Naive thymus-derived CD4-positive, alpha-beta T cell (primary cell): Measurements from ENCODE around the gene CLSTN2. TPM values are rescaled to one million over a fixed set of nuclear protein-coding genes. Genes with fewer than 3 reads are reported as not detected.
"Not testable (repeated sequence)": the region's sequence is repeated elsewhere in the genome, so short reads cannot be mapped to it uniquely, and the experiment has no call there.

ENCODE experiments used
- ATAC-seq: fragments of 150-1000 bp; cut with Tn5 transposase; 2 replicates; pipeline ENCODE4 v1.10.0; 2021; ENCODE audit warnings: mild to moderate bottlenecking, moderate library complexity
- CTCF ChIA-PET: fragments of 350-600 bp; sonication (Branson Sonifier 250); formaldehyde crosslinking; loops from one replicate; lab custom pipeline; 2021; ENCODE audit warnings: antibody characterized with exemption; lab: Charles Lee
- POLR2A ChIA-PET: fragments of 350-600 bp; sonication (Branson Sonifier 250); formaldehyde crosslinking; loops from one replicate; lab custom pipeline; 2021; ENCODE audit warnings: antibody characterized with exemption, inconsistent platforms; lab: Charles Lee
- DNase-seq, 9 donors: peaks; one replicate each; pipeline versions ENCODE4 v3.0.0 to v3.0.0-alpha.2; 2020 to 2022; ENCODE audit warnings: mixed read lengths in 1 of 9
- H3K27ac ChIP-seq: one replicate; pipeline ENCODE4 v1.7.0; 2013; ENCODE audit warnings: mild to moderate bottlenecking, low read depth, low read length, moderate library complexity
- H3K27me3 ChIP-seq, 2 donors: one replicate each; pipeline ENCODE4 v1.7.0; 2013; ENCODE audit warnings: low read length in 2 of 2, mild to moderate bottlenecking in 2 of 2, moderate library complexity in 2 of 2; ENCODE audit not compliant: control insufficient read depth in 2 of 2, insufficient read depth in 2 of 2
- H3K36me3 ChIP-seq, 3 experiments: 1 replicate in 2 of 3; 2 replicates in 1 of 3; pipeline ENCODE4 v1.7.0; 2013; ENCODE audit warnings: low read length in 3 of 3, mild to moderate bottlenecking in 3 of 3, moderate library complexity in 1 of 3; ENCODE audit not compliant: insufficient read depth in 3 of 3, control insufficient read depth in 2 of 3
- H3K4me1 ChIP-seq, 2 donors: one replicate each; pipeline ENCODE4 v1.7.0; 2013; ENCODE audit warnings: low read length in 2 of 2, mild to moderate bottlenecking in 2 of 2, moderate library complexity in 1 of 2; ENCODE audit not compliant: control insufficient read depth in 2 of 2, insufficient read depth in 2 of 2
- H3K4me3 ChIP-seq: 2 replicates; pipeline ENCODE4 v1.7.0; 2013; ENCODE audit warnings: mild to moderate bottlenecking, low read length
- H3K9me3 ChIP-seq, 3 experiments: 1 replicate in 2 of 3; 2 replicates in 1 of 3; pipeline ENCODE4 v1.7.0; 2013; ENCODE audit warnings: low read length in 3 of 3; ENCODE audit not compliant: control insufficient read depth in 2 of 3
- H3K27ac Mint-ChIP-seq, 9 donors: one replicate each; pipeline ENCODE4 v1.8.0; 2020 to 2022; ENCODE audit warnings: mixed read lengths in 9 of 9, mild to moderate bottlenecking in 8 of 9, moderate library complexity in 5 of 9, inconsistent platforms in 2 of 9
- H3K27me3 Mint-ChIP-seq, 5 donors: one replicate each; pipeline ENCODE4 v1.8.0; 2021 to 2022; ENCODE audit warnings: mixed read lengths in 5 of 5, mild to moderate bottlenecking in 1 of 5
- H3K36me3 Mint-ChIP-seq, 5 donors: one replicate each; pipeline ENCODE4 v1.8.0; 2020 to 2022; ENCODE audit warnings: mixed read lengths in 5 of 5, mild to moderate bottlenecking in 3 of 5, inconsistent platforms in 1 of 5
- H3K4me1 Mint-ChIP-seq, 7 donors: one replicate each; pipeline ENCODE4 v1.8.0; 2020 to 2022; ENCODE audit warnings: mixed read lengths in 7 of 7, mild to moderate bottlenecking in 3 of 7, inconsistent platforms in 1 of 7
- H3K4me3 Mint-ChIP-seq, 10 donors: one replicate each; pipeline ENCODE4 v1.8.0; 2020 to 2022; ENCODE audit warnings: mild to moderate bottlenecking in 10 of 10, mixed read lengths in 10 of 10, moderate library complexity in 6 of 10, inconsistent platforms in 2 of 10
- H3K9me3 Mint-ChIP-seq, 11 donors: one replicate each; pipeline ENCODE4 v1.8.0; 2020 to 2022; ENCODE audit warnings: mixed read lengths in 11 of 11, mild to moderate bottlenecking in 4 of 11, inconsistent platforms in 1 of 11, moderate library complexity in 1 of 11
- intact Hi-C, 2 donors: fragments of 100-400 bp; cut with micrococcal nuclease; formaldehyde crosslinking; loops; one replicate each; pipeline ENCODE4 v1.15.1; 2023
- polyA plus RNA-seq, 2 donors: library from polyadenylated mRNA; unstranded; fragments of 300-500 nt; fragmentation: Illumina TruSeq; gene quantifications; one replicate each; pipeline ENCODE4 v1.2.3, GENCODE V29; 2021
- total RNA-seq, 6 experiments: library from RNA in 5 of 6; stranded (reverse) in 5 of 6; gene quantifications; 1 replicate in 5 of 6; 2 replicates in 1 of 6; pipeline ENCODE4 v1.2.3 and lab custom pipeline; 2021 to 2026

The CLSTN2 gene
- total and polyA plus RNA-seq, 7 experiments from 2014 or later = 0.02 TPM; not detected in 6

DNA sequence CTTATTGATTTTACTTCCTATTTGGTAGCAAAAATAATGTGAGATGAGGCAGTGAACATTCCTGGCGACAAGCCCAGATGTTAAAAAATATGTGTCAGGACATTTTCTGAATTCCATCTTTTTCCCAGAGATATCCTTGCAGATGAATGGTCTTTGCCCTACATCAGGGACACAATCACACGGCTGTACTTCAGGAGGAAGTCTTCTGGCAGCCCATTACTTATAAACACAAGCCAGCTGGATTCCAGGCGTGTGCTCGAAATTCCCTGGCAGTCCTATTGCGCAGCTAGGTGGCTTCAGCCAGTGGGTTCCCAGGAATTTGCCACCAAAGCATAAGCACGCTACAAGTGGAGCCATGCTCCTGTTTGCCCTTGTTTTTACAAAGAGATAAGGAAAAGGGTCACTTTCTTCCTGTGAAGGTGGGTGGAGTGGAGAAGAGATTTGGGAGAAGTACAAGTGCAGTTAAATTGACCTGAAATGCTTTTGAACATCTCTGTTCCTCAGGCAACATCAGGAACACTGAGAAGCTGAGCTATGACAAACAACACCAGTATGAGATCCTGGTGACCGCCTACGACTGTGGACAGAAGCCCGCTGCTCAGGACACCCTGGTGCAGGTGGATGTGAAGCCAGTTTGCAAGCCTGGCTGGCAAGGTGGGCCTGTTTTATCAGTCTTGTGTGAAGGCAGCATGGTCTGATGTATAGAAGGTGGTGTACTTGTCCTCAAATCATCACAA is 485.8 kb downstream of the CLSTN2 start:
- Mint-ChIP-seq H3K4me1 (no peaks in the 10 kb centered on the region), H3K36me3 (no peaks in the 10 kb centered on the region), H3K4me3 (no peak overlapping the region), H3K27me3 (peaks cover 0 to 8% (median 4%) of the 10 kb centered on the region in 5 donors), H3K27ac (no peak overlapping the region), H3K9me3 (peaks cover 0 to 2% (median 0%) of the 10 kb centered on the region in 11 donors)
- ChIA-PET POLR2A (no interaction called here), CTCF (no interaction called here)
- intact Hi-C loops = no loop called here
- Histone ChIP-seq H3K4me3 (no peak overlapping the region), H3K36me3 (no peaks in the 10 kb centered on the region), H3K9me3 (no peaks in the 10 kb centered on the region), H3K27me3 (no peaks in the 10 kb centered on the region), H3K4me1 (no peaks in the 10 kb centered on the region), H3K27ac (no peak overlapping the region)
- ATAC-seq (no peak), DNase-seq (no peak)

DNA sequence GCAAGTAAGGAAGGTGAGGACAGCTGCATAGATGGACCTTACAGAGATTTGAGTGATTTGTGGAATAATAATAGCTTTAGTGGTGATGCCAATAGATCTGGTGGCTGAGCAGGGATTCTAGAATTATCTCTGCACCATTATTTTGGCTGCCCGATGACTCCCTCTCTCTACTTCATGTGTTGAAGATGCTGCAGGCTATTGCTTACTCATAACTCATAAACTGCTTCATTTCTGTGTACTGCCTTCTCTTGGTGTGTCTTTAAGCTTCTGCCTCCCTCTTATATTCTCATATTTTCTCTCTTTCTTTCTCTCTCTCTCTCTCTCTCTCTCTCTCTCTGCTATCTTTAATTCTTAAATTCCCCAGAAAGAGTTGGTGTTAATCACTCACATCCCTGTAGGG is 486.9 kb downstream of the CLSTN2 start:
- DNase-seq (no peak), ATAC-seq (no peak)
- CTCF ChIA-PET = no interaction called here
- POLR2A ChIA-PET = no interaction called here
- Histone ChIP-seq H3K27ac (no peak overlapping the region), H3K36me3 (no peaks in the 10 kb centered on the region), H3K9me3 (no peaks in the 10 kb centered on the region), H3K4me1 (no peaks in the 10 kb centered on the region), H3K4me3 (no peak overlapping the region), H3K27me3 (no peaks in the 10 kb centered on the region)
- Mint-ChIP-seq H3K9me3 (no peaks in the 10 kb centered on the region), H3K27me3 (peaks cover 0 to 8% (median 4%) of the 10 kb centered on the region in 5 donors), H3K27ac (no peak overlapping the region), H3K36me3 (no peaks in the 10 kb centered on the region), H3K4me1 (no peaks in the 10 kb centered on the region), H3K4me3 (no peak overlapping the region)
- intact Hi-C loops = no loop called here

- Mint-ChIP-seq H3K36me3 (no peaks in the 10 kb centered on the region), H3K4me3 (no peak overlapping the region), H3K27ac (no peak overlapping the region), H3K4me1 (no peaks in the 10 kb centered on the region), H3K9me3 (no peaks in the 10 kb centered on the region), H3K27me3 (peaks cover 0 to 8% (median 3%) of the 10 kb centered on the region in 5 donors)
- intact Hi-C loops = no loop called here
- no peak for ATAC-seq
- no peak overlapping the region for H3K27ac ChIP-seq
- no peaks in the 10 kb centered on the region for H3K9me3 ChIP-seq
- H3K27me3 ChIP-seq = no peaks in the 10 kb centered on the region
- ChIA-PET POLR2A (no interaction called here), CTCF (no interaction called here)
- H3K36me3 ChIP-seq = no peaks in the 10 kb centered on the region
- H3K4me1 ChIP-seq = no peaks in the 10 kb centered on the region
- H3K4me3 ChIP-seq = no peak overlapping the region
- no peak for DNase-seq
Measured at GRCh38 chr3:140423146-140423545, 488.2 kb downstream of the CLSTN2 start.

- ATAC-seq, H3K36me3 ChIP-seq, H3K36me3 Mint-ChIP-seq, POLR2A ChIA-PET, DNase-seq, H3K4me1 Mint-ChIP-seq, H3K27me3 ChIP-seq, H3K4me3 ChIP-seq, H3K27ac ChIP-seq, intact Hi-C loops, CTCF ChIA-PET, H3K4me3 Mint-ChIP-seq, H3K4me1 ChIP-seq, H3K9me3 ChIP-seq, H3K27me3 Mint-ChIP-seq, H3K9me3 Mint-ChIP-seq: not testable (repeated sequence)
- peak overlapping the region in 1 of 9 donors; percentile 31 for H3K27ac Mint-ChIP-seq
Measured at GRCh38 chr3:140423574-140423973, 488.6 kb downstream of the CLSTN2 start.

DNA sequence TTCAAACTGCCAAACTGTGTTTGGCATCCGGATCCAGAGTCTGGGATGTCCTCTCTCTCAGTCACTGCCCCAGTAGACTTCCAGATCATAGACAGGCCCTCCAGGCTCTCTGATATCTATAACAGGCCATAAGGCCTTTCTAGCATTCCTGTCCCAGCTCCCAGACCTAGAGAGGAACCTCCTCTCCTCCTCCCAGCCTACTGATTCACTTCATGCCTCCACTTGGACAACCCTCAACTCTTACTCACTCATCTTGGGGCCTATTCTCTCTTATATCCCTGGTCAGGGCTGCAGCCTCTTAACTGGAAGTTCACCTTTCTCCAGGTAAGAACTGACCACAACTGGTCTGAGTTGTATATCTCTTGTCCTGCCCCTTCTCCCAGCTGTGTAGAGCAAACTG is 489.2 kb downstream of the CLSTN2 start:
- Histone ChIP-seq H3K4me3 (no peak overlapping the region), H3K9me3 (no peaks in the 10 kb centered on the region), H3K4me1 (no peaks in the 10 kb centered on the region), H3K36me3 (no peaks in the 10 kb centered on the region), H3K27ac (no peak overlapping the region), H3K27me3 (no peaks in the 10 kb centered on the region)
- intact Hi-C loops = no loop called here
- POLR2A ChIA-PET = no interaction called here
- peaks cover 5 to 10% (median 7%) of the 10 kb centered on the region in 5 donors for H3K27me3 Mint-ChIP-seq
- CTCF ChIA-PET = no interaction called here
- H3K4me3 Mint-ChIP-seq = no peak overlapping the region
- ATAC-seq (no peak), DNase-seq (no peak)
- no peak overlapping the region for H3K27ac Mint-ChIP-seq
- H3K9me3 Mint-ChIP-seq = no peaks in the 10 kb centered on the region
- no peaks in the 10 kb centered on the region for H3K36me3 Mint-ChIP-seq
- no peaks in the 10 kb centered on the region for H3K4me1 Mint-ChIP-seq

- ChIA-PET CTCF (no interaction called here), POLR2A (no interaction called here)
- ATAC-seq (no peak), DNase-seq (no peak)
- Histone ChIP-seq H3K4me1 (no peaks in the 10 kb centered on the region), H3K27ac (no peak overlapping the region), H3K4me3 (no peak overlapping the region), H3K27me3 (no peaks in the 10 kb centered on the region), H3K36me3 (no peaks in the 10 kb centered on the region), H3K9me3 (no peaks in the 10 kb centered on the region)
- Mint-ChIP-seq H3K36me3 (no peaks in the 10 kb centered on the region), H3K4me3 (no peak overlapping the region), H3K27ac (no peak overlapping the region), H3K4me1 (no peaks in the 10 kb centered on the region), H3K9me3 (peaks cover 0 to 2% (median 0%) of the 10 kb centered on the region in 11 donors), H3K27me3 (peaks cover 5 to 13% (median 8%) of the 10 kb centered on the region in 5 donors)
- intact Hi-C loops = no loop called here
Measured at GRCh38 chr3:140424726-140425125, 489.7 kb downstream of the CLSTN2 start.

GRCh38 chr3:140427786-140428185 is 492.8 kb downstream of the CLSTN2 start:
- peaks cover 0 to 3% (median 0%) of the 10 kb centered on the region in 11 donors for H3K9me3 Mint-ChIP-seq
- Histone ChIP-seq H3K27ac (no peak overlapping the region), H3K4me3 (no peak overlapping the region), H3K4me1 (no peaks in the 10 kb centered on the region), H3K36me3 (no peaks in the 10 kb centered on the region), H3K27me3 (no peaks in the 10 kb centered on the region), H3K9me3 (no peaks in the 10 kb centered on the region)
- no peaks in the 10 kb centered on the region for H3K4me1 Mint-ChIP-seq
- ChIA-PET POLR2A (no interaction called here), CTCF (no interaction called here)
- DNase-seq = no peak
- intact Hi-C loops = no loop called here
- peaks cover 5 to 20% (median 9%) of the 10 kb centered on the region in 5 donors for H3K27me3 Mint-ChIP-seq
- ATAC-seq = no peak
- H3K4me3 Mint-ChIP-seq = no peak overlapping the region
- no peaks in the 10 kb centered on the region for H3K36me3 Mint-ChIP-seq
- H3K27ac Mint-ChIP-seq = no peak overlapping the region
